IPS DF 4.7 (cell line): Measurements from ENCODE around the gene WDR82.

Experiments
- DNase-seq: peaks from one replicate; pipeline ENCODE4 v3.0.0-alpha.2; 2013; ENCODE audit warnings: low spot score; ENCODE audit errors: extremely low read depth

Gene WDR82

DNA sequence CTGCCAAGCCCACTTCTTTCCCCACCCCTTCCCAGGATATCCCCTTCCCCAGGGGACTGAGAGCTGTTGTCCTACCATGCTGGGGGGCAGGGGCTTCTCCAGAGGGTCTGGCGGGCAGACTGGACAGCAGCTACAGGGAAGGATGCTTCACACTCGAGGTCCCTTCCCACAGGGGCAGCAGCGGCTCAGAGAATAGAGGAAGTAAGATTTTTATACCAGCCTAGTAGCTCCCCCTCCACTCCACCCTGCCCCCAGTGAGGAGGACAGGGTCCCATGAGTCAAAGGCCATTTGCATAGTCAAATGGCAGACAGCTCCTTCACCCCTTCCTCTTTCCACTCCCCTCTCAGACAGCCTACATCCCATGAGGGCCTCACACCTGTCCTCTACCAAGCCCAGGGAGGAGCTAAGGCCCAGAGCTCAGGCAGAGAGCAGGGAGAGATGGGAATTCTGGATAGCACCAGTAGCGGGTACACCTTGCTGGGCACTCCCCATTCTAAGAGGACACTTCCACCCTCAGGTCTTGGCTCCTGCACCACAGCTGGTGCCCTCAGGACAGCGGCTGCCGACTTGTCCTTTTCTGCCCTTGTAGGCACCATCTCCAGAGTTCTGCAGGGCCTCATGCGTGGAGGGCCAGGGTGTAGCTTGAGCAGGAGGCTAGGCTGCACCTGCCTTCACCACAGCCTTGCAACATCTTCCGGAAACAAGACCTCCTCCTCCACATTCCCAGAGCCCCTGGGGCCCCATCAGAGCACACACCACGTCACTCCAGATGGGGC, 52.8 kb downstream of the WDR82 start, which contains the start of gene TLR9:
TSS of gene TLR9 (minus strand) at position 194 of the 777 bp plus-strand sequence. CDS start at position 78, 116 bp downstream.
- DNase-seq = no peak

DNA sequence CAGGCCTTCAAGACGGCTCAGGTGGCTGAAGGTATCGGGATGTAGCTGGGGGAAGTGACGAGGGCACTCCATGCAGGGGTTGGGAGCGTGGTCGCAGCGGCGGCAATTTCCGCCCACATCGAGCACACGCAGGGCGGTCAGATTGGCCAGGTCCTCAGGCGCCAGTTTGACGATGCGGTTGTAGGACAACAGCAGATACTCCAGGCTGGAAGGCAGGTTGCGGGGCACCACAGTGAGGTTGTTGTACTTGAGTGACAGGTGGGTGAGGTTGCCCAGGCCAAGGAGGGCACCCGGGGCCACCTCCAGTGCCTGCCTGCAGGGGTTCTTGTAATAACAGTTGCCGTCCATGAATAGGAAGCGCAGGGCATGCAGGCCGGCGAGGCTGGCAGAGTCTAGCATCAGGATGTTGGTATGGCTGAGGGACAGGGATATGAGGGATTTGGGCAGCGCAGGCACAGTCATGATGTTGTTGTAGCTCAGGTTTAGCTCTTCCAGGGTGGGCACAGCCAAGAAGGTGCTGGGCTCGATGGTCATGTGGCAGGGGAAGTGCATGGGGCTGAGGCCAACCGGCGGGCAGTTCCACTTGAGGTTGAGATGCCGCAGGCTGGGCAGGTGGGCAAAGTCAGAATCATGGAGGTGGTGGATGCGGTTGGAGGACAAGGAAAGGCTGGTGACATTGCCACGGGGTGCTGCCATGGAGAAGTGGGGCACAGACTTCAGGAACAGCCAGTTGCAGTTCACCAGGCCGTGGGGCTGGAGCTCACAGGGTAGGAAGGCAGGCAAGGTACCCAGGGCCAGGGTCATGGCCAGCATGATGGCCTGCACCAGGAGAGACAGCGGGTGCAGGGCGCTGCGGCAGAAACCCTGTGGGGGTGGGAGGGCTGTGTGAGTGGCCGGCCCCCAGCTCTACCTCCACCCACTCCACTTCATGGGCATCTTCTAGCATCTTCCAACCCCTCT, 54.7 kb downstream of the WDR82 start:
- no peak for DNase-seq

DNA sequence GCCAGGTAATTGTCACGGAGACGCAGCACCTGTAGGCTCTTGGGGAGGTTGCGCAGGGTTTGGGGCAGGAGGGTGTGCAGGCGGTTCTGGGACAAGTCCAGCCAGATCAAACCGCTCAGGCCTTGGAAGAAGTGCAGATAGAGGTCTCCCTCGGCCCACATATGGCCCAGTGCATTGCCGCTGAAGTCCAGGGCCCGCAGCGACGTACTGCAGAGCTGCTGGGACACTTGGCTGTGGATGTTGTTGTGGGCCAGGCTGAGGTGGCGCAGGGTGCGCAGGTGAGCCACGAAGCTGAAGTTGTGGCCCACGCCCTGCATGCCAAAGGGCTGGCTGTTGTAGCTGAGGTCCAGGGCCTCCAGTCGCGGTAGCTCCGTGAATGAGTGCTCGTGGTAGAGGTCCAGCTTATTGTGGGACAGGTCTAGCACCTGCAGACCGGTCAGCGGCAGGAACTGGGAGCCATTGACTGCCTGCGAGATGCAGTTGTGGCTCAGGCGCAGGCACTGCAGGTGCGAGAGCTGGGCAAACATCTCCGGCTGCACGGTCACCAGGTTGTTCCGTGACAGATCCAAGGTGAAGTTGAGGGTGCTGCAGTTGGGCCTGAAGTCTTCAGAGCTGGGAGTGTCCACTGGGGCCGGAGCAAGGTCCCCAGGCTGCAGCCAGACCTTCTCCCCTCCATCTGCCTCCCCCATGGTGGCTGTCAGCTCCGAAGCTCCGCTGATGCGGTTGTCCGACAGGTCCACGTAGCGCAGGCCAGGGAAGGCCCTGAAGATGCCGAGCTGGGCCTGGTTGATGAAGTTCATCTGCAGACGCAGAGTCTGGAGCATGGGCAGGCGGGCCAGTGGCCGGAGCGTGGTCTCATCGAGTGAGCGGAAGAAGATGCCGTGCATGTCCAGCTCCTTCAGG, 55.9 kb downstream of the WDR82 start:
- DNase-seq = no peak

DNA sequence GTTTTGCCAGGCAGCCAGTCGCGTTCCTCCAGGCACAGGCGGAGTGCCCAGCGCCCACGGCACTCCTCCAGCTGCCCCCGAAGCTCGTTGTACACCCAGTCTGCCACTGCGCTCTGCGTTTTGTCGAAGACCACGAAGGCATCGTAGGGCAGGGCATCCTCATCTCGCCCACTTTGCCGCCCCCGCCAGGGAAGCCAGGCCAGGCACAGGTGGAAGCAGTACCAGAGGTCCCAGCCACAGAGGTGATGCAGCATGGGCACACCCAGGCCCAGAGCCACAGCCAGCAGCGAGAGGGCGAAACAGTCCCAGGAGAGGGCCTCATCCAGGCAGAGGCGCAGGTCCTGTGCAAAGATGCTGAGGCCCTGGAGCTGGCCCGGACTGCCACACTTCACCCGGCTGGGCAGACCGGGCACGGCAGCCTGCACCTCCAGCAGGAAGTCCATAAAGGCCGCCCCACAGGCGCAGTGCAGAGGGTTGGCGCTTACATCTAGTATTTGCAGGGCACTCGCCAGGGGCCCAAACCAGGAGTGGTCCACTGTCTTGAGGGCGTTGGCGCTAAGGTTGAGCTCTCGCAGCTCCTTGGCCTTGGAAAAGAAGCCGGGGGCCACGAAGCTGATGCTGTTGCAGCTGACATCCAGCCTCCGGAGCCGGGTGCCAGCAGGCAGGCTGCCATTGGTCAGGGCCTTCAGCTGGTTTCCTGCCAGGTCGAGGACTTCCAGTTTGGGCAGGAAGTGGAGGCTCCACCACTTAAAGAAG, 56.7 kb downstream of the WDR82 start:
- DNase-seq = no peak

DNA sequence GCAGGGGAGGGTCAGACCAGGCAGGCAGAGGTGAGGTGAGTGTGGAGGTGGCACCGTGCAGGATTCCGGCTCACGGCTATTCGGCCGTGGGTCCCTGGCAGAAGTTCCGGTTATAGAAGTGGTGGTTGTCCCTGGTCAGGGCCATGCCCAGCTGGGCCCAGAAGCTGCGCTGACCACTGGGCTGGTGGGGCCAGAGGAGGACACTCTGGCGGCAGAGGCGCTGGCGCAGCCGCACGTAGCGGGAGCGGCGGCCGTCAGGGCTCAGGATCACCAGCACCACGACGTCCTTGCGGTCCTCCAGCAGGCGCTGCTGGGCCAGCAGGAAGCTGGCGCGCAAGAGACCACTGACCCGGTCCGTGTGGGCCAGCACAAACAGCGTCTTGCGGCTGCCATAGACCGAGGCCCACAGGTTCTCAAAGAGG, 57.3 kb downstream of the WDR82 start:
- no peak for DNase-seq

DNA sequence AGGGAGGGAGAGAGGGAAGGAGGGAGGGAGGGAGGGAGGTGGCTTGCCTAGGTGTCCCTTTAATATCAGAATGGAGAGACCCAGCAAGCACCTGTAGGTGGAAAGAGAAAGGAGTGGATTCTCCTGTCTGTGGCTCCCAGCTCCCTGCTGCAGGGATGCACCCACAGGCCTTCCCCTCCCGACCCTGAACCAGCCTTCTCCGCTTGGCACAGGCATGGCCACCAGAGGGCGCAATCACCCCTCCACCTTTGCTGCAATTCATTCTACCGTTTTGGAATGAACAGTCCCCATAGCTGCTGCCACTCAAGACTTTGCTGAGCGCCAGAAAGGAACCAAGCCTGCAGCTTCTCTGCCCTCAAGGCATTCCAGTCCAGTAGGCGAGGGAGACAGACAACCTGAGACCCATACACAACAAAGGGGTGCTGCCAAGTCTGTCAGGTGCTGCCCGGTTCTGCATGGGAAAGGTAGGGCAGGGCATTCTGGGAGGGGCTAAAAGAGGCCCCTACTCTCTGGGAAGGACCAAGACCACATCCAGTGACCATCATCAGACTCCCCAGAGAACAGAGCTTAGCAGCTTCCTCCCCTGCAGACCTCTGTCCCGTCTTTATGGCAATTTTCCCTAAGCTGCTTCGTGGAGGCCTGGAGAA, 57.9 kb downstream of the WDR82 start:
- no peak for DNase-seq

DNA sequence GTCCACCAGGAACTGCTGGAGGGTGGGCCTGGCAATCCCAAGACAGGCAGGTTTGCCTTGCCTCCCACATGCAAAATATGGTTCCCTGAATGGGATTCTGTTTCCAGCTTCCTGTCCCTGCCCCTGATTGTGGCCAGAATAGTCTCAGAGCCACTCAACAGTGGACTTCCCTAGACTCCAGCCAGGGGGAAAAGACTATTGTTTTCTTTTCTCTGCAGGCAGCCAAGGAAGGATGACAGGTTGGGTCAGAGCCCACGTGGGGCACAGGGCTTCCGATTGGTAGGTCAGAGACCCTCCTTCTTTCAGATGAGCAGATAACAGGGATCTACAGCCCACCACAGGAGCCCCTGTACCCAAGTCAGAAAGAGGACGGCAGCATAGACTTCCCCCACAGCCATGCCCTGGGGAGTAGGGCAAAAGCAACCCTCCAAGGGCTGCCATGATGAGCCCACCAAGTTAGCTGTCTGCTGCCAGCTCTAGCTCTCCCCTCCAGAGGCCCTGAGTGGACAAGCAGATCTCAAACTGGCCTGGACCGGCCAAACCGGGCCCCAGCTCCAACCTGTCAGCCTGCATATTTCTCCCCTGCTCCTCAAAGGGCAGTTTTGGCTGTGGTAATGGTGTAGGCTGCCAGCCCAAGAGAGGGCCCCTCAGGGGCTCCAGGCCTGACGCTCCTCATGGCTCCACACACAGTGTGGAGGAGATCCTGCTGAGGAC, 59.4 kb downstream of the WDR82 start:
- DNase-seq = no peak

DNA sequence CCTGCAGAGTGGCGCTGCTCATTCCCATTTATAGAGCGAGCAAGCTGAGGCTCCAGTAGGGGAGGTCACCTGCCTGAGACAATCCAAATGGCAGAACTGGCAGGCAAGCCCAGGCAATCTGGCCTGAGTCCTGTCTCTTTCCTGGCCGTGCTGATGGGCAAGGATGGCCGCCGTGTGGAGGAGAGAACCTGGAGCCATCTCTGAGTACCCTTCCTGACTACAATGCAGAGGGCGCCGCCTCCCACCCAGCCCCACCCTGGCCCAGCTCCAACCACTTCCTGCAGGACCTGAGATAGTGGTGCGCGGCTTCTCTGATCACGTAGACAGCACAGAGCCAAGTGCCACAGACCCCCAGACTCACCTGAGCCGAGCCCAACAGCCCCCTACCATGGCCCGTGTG, 60.0 kb downstream of the WDR82 start:
- DNase-seq = no peak

DNA sequence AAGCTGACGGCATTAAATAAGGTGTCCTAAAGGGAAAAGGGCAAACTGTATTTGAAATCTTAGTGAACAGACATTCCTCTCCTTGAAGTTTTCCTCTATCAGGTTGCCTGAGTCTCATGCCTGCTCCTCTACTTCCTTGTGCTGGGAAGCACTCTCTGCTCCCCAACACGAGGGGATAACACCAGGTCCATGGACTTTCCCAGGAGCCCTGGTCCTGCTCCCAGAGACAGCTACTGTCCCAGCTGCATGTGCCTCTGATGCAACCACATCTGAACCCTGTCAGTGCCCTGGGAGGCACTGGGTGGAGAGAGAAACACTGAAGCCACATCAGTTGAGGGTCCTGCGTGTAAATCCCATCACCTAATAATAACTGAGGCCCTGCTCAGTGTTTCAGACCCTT, 60.4 kb downstream of the WDR82 start:
- DNase-seq = no peak

DNA sequence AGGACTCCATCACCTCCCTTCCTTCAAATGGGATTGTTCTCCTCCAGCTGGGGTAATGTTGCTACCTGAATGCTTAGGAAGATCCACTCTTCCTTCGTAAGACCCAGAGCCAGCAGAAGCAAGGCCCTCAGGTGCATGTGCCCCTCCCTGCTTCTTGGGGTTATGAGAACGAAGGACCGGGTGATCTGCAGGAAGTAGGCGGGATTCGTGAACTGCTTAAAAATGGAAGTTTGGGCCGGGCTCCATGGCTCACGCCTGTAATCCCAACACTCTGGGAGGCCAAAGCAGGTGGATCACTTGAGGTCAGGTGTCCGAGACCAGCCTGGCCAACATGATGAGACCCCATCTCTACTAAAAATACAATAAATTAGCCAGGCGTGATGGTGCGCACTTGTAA, 61.0 kb downstream of the WDR82 start:
- no peak for DNase-seq

DNA sequence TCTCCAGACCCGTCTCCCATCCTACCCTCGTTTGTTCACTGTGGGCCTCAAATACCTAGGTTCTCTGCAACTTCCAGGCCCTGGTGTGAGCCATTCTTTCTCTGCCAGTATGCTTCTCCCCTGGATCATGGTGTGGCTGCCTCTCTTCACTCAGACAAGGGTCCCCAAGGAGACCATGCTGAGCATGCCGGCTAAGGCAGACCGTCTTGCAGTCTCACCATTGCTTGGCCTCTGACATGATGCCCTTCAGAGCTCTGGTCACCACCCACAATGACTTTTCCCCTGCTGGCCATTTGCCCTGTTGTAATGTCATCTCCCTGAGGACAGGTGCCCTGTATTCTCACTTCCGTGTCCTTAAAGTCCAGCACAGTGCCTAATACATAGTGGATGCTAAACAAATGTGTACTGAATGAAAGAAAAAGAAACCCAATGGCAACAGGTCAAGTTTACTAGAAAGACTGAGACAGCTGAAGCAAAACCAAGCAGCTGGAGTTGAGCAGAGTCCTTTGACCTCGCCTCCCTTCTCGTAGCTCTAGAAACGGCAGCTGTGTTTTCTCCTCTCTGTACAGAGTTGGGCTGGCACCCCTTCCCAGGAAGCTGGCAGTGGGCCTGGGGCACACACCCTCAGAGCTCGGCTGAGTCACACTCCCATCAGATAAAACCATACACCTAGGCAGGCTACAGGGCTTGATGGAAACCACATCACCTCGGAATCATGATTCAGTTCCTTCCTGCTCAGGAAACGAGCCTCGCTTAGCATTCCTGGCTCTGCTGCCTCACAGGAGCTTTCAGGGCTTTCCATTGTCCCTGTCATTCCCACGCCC, 61.7 kb downstream of the WDR82 start:
- DNase-seq = no peak

DNA sequence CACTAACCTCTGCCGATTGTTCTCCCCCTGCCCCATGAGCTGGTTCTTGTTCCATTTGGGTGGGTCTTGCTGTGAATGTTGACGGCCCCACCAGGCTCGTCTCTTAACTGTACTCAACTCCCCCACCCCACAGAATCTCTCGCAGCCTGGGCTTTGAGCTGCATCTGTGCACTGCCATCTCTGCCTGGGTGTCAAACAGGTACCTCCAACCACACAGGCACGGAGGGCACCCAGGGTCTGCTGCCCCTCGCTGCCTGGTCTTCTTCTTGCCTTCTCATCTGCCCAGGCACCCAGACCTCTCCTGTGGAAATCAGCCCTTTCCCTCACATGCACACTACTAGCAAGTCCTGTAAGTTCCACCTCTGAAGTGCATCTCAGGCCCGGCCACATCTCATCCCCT, 63.1 kb downstream of the WDR82 start:
- no peak for DNase-seq

DNA sequence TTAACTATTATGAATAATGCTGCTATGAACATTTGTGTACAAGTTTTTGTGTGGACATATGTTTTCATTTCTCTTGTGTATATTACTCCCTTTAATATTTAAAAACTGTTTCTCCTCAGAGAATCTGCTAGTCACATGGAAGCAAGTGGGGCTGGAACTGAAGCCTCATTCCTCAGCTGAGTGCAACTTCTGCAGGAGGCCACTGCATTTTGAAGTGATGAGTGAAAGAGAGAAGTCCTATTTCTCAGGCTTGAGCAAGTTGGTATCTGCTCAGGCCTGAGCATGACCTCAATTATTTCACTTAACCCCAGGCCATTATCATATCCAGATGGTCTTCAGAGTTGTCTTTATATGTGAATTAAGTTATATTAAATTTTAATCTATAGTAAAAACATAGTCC, 64.5 kb downstream of the WDR82 start:
- no peak for DNase-seq

DNA sequence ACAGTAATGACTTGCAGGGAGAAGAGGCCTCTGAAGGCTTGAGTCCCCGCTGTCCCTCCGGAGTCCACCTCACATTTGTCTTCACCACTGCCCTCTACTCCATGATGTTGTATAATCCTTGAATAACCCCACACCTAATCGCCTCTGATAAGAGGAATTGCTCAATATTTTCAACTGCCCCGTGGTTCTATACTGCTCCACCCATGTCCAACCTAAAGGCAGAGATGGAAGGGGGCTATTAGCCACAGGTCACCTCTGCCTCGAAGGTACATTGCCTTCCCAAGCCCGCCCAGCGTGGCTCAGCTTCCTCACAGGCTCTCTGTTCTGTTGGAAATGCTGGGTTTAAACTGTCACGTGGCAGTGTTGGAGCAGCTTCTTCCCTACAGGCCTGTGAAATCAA, 65.4 kb downstream of the WDR82 start:
- DNase-seq = no peak

DNA sequence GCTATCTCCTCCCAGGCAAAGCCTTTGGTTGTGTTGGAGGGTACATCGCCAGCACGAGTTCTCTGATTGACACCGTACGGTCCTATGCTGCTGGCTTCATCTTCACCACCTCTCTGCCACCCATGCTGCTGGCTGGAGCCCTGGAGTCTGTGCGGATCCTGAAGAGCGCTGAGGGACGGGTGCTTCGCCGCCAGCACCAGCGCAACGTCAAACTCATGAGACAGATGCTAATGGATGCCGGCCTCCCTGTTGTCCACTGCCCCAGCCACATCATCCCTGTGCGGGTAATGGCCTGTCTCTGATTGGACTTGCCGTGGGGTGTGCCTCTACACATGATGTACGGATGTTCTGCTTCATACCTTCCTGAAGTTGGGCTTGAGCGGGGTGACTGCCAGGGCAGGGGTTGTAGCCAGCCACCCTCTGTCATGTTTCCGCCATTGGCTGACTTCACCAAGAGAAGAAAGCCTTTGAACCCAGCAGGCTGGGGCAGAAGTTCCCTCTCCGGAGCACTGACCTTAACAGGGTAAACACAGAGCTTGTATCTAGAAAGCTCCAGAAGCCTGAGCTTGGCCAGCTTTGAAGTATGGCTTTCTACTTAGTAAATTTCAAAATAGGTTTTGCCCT, 67.1 kb downstream of the WDR82 start:
- DNase-seq = no peak

DNA sequence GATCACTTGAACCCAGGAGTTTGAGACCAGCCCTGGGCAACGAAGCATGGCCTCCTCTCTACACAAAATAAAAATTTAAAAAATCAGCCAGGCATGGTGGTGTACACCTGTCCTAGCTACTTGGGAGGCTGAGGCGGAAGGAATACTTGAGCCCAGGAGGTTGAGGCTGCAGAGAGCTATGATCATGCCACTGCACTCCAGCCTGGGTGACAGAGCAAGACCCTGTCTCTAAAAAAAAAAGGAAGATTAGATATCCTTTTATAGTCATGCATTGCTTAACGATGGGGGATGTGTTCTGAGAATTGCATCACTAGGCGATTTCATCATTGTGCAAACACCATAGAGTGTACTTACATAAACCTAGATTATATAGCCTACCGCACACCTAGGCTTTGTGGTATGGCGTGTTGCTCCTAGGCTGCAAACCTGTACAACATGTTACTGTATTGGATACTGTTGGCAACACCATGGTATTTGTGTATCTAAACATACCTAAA, 67.9 kb downstream of the WDR82 start:
- no peak for DNase-seq

DNA sequence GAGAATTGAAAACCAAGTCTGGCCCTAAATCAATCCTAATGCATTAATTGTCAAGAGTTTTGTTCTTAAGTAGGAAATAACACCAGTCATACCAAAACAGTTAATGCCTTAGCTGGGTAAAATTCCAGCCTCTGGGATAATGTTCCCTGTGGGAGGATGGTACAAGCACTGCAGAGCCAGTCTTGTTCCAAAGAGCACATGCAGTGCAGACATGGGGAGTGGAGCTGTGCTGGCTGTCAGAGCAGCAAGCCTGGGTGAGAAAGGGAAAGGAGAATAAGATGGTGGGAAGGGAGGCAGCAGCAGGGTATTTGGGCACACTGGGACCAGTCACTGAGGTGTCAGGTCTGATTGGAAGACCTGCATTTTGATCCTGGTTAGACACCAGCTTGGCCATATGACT, 68.4 kb downstream of the WDR82 start:
- DNase-seq = no peak

DNA sequence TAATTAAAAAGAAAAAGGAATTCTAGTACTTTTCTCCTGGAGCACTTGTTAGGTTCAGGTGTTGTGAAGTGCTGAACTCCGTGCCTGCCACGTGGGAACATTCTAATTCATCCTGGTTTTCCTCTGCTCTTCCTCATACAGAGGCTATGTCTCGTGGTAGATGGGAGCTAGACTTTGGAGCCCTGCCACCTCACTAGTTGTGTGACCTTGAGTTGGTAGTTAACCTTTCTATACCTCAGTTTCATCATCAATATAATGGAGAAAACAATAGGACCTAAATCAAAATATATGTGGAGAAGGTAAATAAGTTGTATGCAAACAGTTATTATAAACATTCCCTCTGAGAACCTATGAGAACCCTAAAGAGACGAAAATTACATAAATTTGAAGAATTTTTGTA, 69.9 kb downstream of the WDR82 start:
- DNase-seq = no peak
